IPS-11a (cell line): Measurements from ENCODE around the gene PCDHA7.
"Not testable (repeated sequence)": the region's sequence is repeated elsewhere in the genome, so short reads cannot be mapped to it uniquely, and the experiment has no call there.

Source experiments
- H3K4me3 ChIP-seq: one replicate; pipeline ENCODE4 v1.5.1; 2013; ENCODE audit warnings: low read depth, low read length, control low read depth

Gene PCDHA7, protein sequence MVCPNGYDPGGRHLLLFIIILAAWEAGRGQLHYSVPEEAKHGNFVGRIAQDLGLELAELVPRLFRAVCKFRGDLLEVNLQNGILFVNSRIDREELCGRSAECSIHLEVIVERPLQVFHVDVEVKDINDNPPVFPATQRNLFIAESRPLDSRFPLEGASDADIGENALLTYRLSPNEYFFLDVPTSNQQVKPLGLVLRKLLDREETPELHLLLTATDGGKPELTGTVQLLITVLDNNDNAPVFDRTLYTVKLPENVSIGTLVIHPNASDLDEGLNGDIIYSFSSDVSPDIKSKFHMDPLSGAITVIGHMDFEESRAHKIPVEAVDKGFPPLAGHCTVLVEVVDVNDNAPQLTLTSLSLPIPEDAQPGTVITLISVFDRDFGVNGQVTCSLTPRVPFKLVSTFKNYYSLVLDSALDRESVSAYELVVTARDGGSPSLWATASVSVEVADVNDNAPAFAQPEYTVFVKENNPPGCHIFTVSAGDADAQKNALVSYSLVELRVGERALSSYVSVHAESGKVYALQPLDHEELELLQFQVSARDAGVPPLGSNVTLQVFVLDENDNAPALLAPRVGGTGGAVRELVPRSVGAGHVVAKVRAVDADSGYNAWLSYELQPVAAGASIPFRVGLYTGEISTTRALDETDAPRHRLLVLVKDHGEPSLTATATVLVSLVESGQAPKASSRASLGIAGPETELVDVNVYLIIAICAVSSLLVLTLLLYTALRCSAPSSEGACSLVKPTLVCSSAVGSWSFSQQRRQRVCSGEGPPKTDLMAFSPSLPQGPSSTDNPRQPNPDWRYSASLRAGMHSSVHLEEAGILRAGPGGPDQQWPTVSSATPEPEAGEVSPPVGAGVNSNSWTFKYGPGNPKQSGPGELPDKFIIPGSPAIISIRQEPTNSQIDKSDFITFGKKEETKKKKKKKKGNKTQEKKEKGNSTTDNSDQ

GRCh38 chr5:140833993-140834392 is at the start of gene PCDHA7:
Gene PCDHA7, plus strand, starts transcription at chr5:140834269. Its CDS starts 115 bp downstream, at chr5:140834384.
- peak within 1 kb of the TSS; percentile 35 for H3K4me3 ChIP-seq

DNA sequence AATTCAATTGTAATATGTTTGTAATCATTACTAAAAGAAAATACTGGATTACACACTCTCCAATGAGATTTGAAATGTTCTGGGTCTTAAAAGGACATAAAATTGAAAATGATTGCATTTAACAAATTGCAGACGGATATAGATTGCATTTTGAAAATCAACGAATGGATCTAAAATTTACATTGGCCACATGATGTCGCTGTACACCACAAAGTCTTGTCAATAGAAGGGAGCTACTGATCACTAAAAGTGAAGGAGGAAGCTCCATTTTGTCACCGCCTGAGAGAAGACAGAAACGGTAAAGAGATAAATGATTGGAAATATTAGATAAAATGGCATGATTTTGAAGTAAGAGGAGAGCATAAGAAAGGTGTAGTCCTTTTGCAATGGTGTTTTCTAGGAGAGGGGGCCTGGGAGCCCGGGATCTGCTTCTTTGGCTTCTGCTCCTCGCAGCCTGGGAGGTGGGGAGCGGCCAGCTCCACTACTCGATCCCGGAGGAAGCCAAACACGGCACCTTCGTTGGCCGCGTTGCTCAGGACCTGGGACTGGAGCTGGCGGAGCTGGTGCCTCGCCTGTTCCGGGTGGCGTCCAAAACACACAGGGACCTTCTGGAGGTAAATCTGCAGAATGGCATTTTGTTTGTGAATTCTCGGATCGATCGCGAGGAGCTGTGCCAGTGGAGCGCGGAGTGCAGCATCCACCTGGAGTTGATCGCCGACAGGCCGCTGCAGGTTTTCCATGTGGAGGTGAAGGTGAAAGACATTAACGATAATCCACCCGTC is 48.0 kb upstream of the PCDHA7 start, which contains the start of gene PCDHA1:
Gene PCDHA1, plus strand, starts transcription at position 236 of the 782 bp plus-strand sequence.
- no peak within 1 kb of the TSS for H3K4me3 ChIP-seq

DNA sequence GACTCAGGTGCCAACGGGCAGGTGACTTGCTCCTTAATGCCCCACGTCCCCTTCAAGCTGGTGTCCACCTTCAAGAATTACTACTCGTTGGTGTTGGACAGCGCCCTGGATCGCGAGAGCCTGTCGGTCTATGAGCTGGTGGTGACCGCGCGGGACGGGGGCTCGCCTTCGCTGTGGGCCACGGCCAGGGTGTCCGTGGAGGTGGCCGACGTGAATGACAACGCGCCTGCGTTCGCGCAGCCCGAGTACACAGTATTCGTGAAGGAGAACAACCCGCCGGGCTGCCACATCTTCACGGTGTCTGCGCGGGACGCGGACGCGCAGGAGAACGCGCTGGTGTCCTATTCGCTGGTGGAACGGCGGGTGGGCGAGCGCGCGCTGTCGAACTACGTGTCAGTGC is 46.6 kb upstream of the PCDHA7 start:
- not testable (repeated sequence) for H3K4me3 ChIP-seq

DNA sequence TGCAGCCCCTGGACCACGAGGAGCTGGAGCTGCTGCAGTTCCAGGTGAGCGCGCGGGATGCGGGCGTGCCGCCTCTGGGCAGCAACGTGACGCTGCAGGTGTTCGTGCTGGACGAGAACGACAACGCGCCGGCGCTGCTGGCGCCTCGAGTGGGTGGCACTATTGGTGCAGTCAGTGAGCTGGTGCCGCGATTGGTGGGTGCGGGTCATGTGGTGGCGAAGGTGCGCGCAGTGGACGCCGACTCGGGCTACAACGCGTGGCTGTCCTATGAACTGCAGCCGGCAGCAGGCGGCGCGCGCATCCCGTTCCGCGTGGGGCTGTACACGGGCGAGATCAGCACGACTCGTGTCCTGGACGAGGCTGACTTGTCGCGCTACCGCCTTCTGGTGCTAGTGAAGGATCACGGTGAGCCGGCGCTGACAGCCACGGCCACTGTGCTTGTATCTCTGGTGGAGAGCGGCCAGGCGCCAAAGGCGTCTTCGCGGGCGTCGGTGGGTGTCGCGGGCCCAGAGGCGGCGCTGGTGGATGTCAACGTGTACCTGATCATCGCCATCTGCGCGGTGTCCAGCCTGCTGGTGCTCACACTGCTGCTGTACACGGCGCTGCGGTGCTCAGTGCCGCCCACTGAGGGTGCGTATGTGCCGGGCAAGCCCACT is 46.1 kb upstream of the PCDHA7 start:
- not testable (repeated sequence) for H3K4me3 ChIP-seq

- no peak overlapping the region for H3K4me3 ChIP-seq
Measured at GRCh38 chr5:140791089-140791488, 43.0 kb upstream of the PCDHA7 start.

DNA sequence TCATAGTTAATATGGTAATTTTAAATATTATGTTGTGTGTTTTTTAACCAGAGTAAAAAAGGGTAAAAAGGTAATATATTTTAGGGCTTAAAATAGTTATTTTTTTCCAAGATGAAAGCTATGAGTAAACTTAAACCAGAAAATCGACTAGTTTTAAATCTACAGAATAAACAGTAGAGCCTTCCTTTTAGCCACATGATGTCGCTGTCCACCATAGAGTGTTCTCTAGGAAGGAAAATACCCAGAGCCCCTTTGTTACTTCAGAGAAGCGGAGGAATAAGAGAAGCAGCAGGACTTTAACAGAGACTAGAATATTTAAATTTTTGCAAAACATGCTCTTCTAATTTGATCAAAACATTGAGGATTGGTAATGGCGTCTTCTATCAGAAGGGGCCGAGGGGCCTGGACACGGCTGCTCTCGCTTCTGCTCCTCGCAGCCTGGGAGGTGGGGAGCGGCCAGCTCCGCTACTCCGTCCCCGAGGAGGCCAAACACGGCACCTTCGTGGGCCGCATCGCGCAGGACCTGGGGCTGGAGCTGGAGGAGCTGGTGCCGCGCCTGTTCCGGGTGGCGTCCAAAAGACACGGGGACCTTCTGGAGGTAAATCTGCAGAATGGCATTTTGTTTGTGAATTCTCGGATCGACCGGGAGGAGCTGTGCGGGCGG is 39.3 kb upstream of the PCDHA7 start, which contains the start of gene PCDHA2:
Gene PCDHA2, plus strand, starts transcription at position 258 of the 664 bp plus-strand sequence.
- H3K4me3 ChIP-seq = peak within 1 kb of the TSS; percentile 46

GRCh38 chr5:140795259-140795641 is 38.8 kb upstream of the PCDHA7 start:
- H3K4me3 ChIP-seq = peak overlapping the region; percentile 46

GRCh38 chr5:140796072-140796717 is 37.9 kb upstream of the PCDHA7 start:
- H3K4me3 ChIP-seq = not testable (repeated sequence)

DNA sequence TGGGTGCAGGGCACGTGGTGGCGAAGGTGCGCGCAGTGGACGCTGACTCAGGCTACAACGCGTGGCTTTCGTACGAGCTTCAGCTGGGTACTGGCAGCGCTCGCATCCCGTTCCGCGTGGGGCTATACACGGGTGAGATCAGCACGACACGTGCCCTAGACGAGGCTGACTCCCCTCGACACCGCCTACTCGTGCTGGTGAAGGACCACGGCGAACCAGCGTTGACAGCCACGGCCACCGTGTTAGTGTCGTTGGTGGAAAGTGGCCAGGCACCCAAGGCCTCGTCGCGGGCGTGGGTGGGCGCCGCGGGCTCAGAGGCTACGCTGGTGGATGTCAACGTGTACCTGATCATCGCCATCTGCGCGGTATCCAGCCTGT is 37.4 kb upstream of the PCDHA7 start:
- no peak overlapping the region for H3K4me3 ChIP-seq

GRCh38 chr5:140800816-140801493 is 33.1 kb upstream of the PCDHA7 start, which contains the start of gene PCDHA3:
Gene PCDHA3, plus strand, starts transcription at chr5:140801057.
- peak within 1 kb of the TSS; percentile 20 for H3K4me3 ChIP-seq

DNA sequence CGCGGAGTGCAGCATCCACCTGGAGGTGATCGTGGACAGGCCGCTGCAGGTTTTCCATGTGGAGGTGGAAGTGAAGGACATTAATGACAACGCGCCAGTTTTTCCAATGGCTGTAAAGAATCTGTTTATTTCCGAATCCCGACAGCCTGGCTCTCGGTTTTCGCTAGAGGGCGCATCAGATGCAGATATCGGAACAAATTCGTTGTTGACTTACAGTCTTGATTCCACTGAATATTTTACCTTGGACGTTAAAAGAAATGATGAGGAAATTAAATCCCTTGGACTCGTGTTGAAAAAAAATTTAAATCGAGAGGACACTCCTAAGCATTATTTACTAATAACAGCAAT is 32.6 kb upstream of the PCDHA7 start:
- no peak overlapping the region for H3K4me3 ChIP-seq

DNA sequence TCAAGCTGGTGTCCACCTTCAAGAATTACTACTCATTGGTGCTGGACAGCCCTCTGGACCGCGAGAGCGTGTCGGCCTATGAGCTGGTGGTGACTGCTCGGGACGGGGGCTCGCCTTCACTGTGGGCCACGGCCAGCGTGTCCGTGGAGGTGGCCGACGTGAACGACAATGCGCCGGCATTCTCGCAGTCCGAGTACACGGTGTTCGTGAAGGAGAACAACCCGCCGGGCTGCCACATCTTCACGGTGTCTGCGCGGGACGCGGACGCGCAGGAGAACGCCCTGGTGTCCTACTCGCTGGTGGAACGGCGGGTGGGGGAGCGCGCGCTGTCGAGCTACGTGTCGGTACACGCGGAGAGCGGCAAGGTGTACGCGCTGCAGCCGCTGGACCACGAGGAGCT is 31.7 kb upstream of the PCDHA7 start:
- H3K4me3 ChIP-seq = not testable (repeated sequence)

DNA sequence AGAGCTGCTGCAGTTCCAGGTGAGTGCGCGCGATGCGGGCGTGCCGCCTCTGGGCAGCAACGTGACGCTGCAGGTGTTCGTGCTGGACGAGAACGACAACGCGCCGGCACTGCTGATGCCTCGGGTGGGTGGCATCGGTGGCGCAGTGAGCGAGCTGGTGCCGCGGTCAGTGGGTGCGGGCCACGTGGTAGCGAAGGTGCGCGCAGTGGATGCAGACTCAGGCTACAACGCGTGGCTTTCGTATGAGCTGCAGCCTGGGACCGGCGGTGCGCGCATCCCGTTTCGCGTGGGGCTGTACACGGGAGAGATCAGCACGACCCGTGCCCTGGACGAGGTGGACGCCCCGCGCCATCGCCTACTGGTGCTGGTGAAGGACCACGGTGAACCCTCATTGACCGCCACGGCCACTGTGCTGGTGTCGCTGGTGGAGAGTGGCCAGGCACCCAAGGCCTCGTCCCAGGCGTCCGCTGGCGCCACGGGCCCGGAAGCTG is 31.2 kb upstream of the PCDHA7 start:
- H3K4me3 ChIP-seq = no peak overlapping the region

GRCh38 chr5:140806834-140807775 is 27.0 kb upstream of the PCDHA7 start, which contains the start of gene PCDHA4:
Gene PCDHA4, plus strand, starts transcription at chr5:140807068.
- H3K4me3 ChIP-seq = peak within 1 kb of the TSS; percentile 78

DNA sequence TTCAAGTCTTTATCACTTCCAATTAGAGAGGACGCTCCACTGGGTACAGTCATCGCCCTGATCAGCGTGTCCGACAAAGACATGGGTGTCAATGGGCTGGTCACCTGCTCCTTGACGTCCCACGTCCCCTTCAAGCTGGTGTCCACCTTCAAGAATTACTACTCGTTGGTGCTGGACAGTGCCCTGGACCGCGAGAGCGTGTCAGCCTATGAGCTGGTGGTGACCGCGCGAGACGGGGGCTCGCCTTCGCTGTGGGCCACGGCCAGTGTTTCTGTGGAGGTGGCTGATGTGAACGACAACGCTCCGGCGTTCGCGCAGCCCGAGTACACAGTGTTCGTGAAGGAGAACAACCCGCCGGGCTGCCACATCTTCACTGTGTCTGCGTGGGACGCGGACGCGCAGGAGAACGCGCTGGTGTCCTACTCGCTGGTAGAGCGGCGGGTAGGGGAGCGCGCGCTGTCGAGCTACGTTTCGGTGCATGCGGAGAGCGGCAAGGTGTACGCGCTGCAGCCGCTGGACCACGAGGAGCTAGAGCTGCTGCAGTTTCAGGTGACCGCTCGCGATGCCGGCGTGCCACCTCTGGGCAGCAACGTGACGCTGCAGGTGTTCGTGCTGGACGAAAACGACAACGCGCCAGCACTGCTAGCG is 25.7 kb upstream of the PCDHA7 start:
- not testable (repeated sequence) for H3K4me3 ChIP-seq

GRCh38 chr5:140808889-140809291 is 25.2 kb upstream of the PCDHA7 start:
- H3K4me3 ChIP-seq = no peak overlapping the region
